Testis (tissue), 3 donors: ENCODE data around the gene DHCR24. TPM values are rescaled to one million over a fixed set of nuclear protein-coding genes. Genes with fewer than 3 reads are reported as not detected.
"Not testable (repeated sequence)": the region's sequence is repeated elsewhere in the genome, so short reads cannot be mapped to it uniquely, and the experiment has no call there.

Source experiments
- DNase-seq: peaks from one replicate; pipeline ENCODE4 v3.0.0-alpha.2; 2019
- H3K27ac ChIP-seq, 2 donors: fragments of 200-600 bp; sonication (generic); one replicate each; pipeline ENCODE4 v1.5.1; 2019
- H3K27me3 ChIP-seq: fragments of 200-600 bp; sonication (generic); one replicate; pipeline ENCODE4 v1.5.1; 2019
- H3K36me3 ChIP-seq: fragments of 200-600 bp; sonication (generic); one replicate; pipeline ENCODE4 v1.5.1; 2017; ENCODE audit warnings: low read depth; ENCODE audit errors: missing control alignments
- H3K4me1 ChIP-seq: fragments of 200-600 bp; sonication (generic); one replicate; pipeline ENCODE4 v1.5.1; 2019
- H3K4me3 ChIP-seq, 2 donors: fragments of 200-600 bp; sonication (generic); one replicate each; pipeline ENCODE4 v1.5.1; 2017 to 2019
- H3K9me3 ChIP-seq: fragments of 200-600 bp; sonication (generic); one replicate; pipeline ENCODE4 v1.5.1; 2017
- CTCF ChIP-seq, 3 experiments: fragments of 450-650 bp in 2 of 3; fragments of 200-600 bp in 1 of 3; sonication (generic) in 1 of 3; IDR thresholded peaks; one replicate each; pipeline ENCODE4 v1.5.1; 2016 to 2019; ENCODE audit warnings: antibody characterized with exemption in 3 of 3, mild to moderate bottlenecking in 2 of 3, moderate library complexity in 1 of 3
- POLR2A ChIP-seq: fragments of 450-650 bp; IDR thresholded peaks from one replicate; pipeline ENCODE4 v1.6.1; 2017; ENCODE audit warnings: antibody characterized with exemption, mild to moderate bottlenecking, moderate library complexity
- WGBS, 2 donors: methylation state at CpG; one replicate each; pipeline ENCODE4 v1.1.5; 2018; 5-methylcytosine and 5-hydroxymethylcytosine counted together
- intact Hi-C: fragments of 100-400 bp; cut with DNase I; formaldehyde crosslinking; loops from one replicate; pipeline ENCODE4 v1.15.1; 2023; ENCODE audit warnings: low total_unique reads
- polyA plus RNA-seq: library from polyadenylated mRNA; stranded (reverse); fragments of 350-450 nt; fragmentation: Illumina TruSeq; extraction: RNeasy Lipid Tissue Mini Kit (QIAGEN cat#74804); gene quantifications from one replicate; pipeline ENCODE4 v1.2.3, GENCODE V29; 2014; ENCODE audit warnings: low read depth, low replicate concordance; ENCODE audit not compliant: insufficient read depth
- total RNA-seq, 2 donors: library from RNA; depleted of rRNA; stranded (reverse); fragments of >200 nt; gene quantifications; one replicate each; pipeline ENCODE4 v1.2.3, GENCODE V29; 2016

DHCR24 gene
- total and polyA plus RNA-seq, 3 donors from 2014 or later: 48.5 to 127 (median 75.7) TPM

DNA sequence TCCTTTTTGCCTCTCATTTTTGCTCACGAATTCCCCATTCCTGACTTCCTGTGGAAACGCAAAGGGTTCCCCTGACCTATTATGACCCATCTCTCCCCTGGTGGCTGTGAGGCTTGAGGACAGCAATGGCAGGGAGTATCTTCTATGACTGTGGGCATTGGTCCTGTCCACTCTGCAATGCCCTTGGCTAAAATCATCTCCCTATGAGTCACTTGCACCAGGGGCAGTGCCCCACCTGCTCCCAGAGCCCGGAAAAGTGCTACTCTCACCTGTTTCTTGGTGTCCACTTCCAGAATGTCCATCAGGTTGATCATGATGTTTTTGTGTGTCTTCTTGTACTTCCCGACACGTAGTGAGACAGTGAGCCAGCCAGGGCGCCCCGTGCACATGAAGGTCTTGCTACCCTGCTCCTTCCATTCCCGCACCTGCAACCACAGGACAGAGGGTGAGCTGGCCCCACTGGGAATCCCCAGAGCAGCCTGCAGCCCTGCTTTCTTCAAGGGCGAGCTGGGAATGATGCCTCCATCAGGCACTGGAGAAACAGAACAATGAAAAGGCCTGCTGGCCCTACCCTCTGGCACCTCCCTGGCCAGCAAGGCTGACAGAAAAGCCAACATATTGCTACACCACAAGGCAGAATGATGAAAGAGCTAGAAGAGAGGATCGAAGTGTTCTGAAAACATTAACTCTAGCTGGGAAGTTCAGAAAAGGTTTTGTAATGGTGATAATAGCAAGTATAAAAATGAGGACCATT is 3.5 kb downstream of the DHCR24 start:
- Histone ChIP-seq H3K9me3 (no peaks in the 10 kb centered on the region), H3K27ac (no peak overlapping the region), H3K27me3 (no peaks in the 10 kb centered on the region), H3K4me1 (peaks cover 5% of the 10 kb centered on the region), H3K4me3 (no peak overlapping the region), H3K36me3 (no peaks in the 10 kb centered on the region)
- no peak for DNase-seq
- 72 to 84% methylated on average over 10 of the region's 10 CpGs for WGBS, 2 donors
- TF ChIP-seq POLR2A: no peak
- no peak for TF ChIP-seq CTCF (IDR thresholded peaks at IDR 0.05)
- intact Hi-C loops: no loop called here

- DNase-seq: no peak
- intact Hi-C loops: no loop called here
Observed at GRCh38 chr1:54882519-54882918, 4.5 kb downstream of the DHCR24 start.

GRCh38 chr1:54881604-54882003 is 5.4 kb downstream of the DHCR24 start:
- DNase-seq, H3K36me3 ChIP-seq, intact Hi-C loops, H3K27ac ChIP-seq, H3K4me3 ChIP-seq, H3K27me3 ChIP-seq, H3K4me1 ChIP-seq, H3K9me3 ChIP-seq: not testable (repeated sequence)
- 90 to 93% methylated on average over 2 of the region's 2 CpGs for WGBS, 2 donors

More at GRCh38 chr1:54882519-54882918, 4.5 kb downstream of the DHCR24 start:
- TF ChIP-seq CTCF (IDR thresholded peaks at IDR 0.05): no peak
- TF ChIP-seq POLR2A: no peak
- no peaks in the 10 kb centered on the region for H3K27me3 ChIP-seq
- 90 to 92% methylated on average over 1 of the region's 1 CpG for WGBS, 2 donors
- peaks cover 5% of the 10 kb centered on the region for H3K4me1 ChIP-seq
- no peaks in the 10 kb centered on the region for H3K36me3 ChIP-seq
- H3K9me3 ChIP-seq: no peaks in the 10 kb centered on the region
- H3K4me3 ChIP-seq: no peak overlapping the region
- H3K27ac ChIP-seq: no peak overlapping the region

DNA sequence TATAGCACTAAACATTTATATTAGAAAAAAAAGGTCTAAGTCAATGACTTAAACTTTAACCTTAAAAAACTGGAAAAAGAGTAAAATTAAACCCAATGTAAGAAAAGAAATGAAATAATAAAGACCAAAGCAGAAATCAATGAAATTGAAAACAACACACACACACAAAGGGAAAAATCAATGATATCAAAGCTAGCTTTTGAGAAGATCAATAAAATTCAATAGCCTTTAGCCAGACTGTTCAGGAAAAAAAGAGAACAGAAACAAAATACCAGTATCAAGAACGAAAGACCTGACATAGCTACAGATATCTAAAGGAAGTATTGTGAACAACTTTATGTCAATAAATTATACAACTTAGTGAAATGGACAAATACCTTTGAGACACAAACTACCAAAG is 7.1 kb downstream of the DHCR24 start:
- 83 to 84% methylated on average over 1 of the region's 1 CpG for WGBS, 2 donors
- no peaks in the 10 kb centered on the region for H3K4me1 ChIP-seq
- H3K27me3 ChIP-seq: no peaks in the 10 kb centered on the region
- no peak for TF ChIP-seq CTCF (IDR thresholded peaks at IDR 0.05)
- no peak for TF ChIP-seq POLR2A
- intact Hi-C loops: no loop called here
- no peaks in the 10 kb centered on the region for H3K9me3 ChIP-seq
- no peak overlapping the region for H3K4me3 ChIP-seq
- no peaks in the 10 kb centered on the region for H3K36me3 ChIP-seq
- no peak for DNase-seq
- no peak overlapping the region for H3K27ac ChIP-seq

DNA sequence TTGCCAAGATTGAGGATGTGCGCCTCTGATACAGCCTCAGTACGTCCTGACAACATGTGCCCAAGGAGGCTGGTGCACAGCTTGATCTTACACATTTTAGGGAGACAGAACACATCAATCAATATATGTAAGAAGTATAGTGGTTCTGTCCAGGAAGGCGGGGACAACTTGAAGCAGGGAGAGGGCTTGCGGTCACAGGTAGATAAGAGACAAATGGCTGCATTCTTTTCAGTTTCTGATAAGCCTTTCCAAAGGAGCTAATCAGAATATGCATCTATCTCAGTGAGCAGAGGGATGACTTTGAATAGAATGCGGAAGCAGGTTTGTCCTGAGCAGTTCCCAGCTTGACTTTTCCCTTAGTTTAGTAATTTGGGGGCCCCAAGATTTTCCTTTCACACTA is 10.2 kb downstream of the DHCR24 start:
- no peaks in the 10 kb centered on the region for H3K27me3 ChIP-seq
- H3K4me1 ChIP-seq: no peaks in the 10 kb centered on the region
- H3K27ac ChIP-seq: no peak overlapping the region
- no peaks in the 10 kb centered on the region for H3K9me3 ChIP-seq
- no peak for TF ChIP-seq POLR2A
- TF ChIP-seq CTCF (IDR thresholded peaks at IDR 0.05): no peak
- WGBS, 2 donors: 87 to 97% methylated on average over 5 of the region's 5 CpGs
- no peak for DNase-seq
- no peaks in the 10 kb centered on the region for H3K36me3 ChIP-seq
- no peak overlapping the region for H3K4me3 ChIP-seq
- intact Hi-C loops: no loop called here
